H9 (cell line): ENCODE results near the gene MXRA7. TPM values are rescaled to one million over a fixed set of nuclear protein-coding genes. Genes with fewer than 3 reads are reported as not detected.

Experiments
- DNase-seq: peaks from one replicate; pipeline ENCODE4 v3.0.0-alpha.2; 2017
- H2AFZ ChIP-seq: one replicate; pipeline ENCODE4 v1.6.1; 2013; ENCODE audit warnings: mild to moderate bottlenecking, low read length, control low read depth, moderate library complexity
- H2AK5ac ChIP-seq: 2 replicates; pipeline ENCODE4 v1.6.1; 2013; ENCODE audit warnings: low read length, control low read depth, mixed read lengths; ENCODE audit not compliant: insufficient read length
- H2BK120ac ChIP-seq: one replicate; pipeline ENCODE4 v1.6.1; 2013; ENCODE audit warnings: low read depth, mild to moderate bottlenecking, low read length, control low read depth, inconsistent platforms; ENCODE audit not compliant: poor library complexity, severe bottlenecking
- H2BK12ac ChIP-seq: 2 replicates; pipeline ENCODE4 v1.6.1; 2013; ENCODE audit warnings: low read length, control low read depth, mixed read lengths, low read depth; ENCODE audit not compliant: insufficient read length
- H2BK15ac ChIP-seq: 2 replicates; pipeline ENCODE4 v1.6.1; 2013; ENCODE audit warnings: low read depth, low read length, control low read depth
- H2BK20ac ChIP-seq: one replicate; pipeline ENCODE4 v1.6.1; 2013; ENCODE audit warnings: low read depth, mild to moderate bottlenecking, low read length, control low read depth, inconsistent platforms; ENCODE audit not compliant: poor library complexity, severe bottlenecking
- H2BK5ac ChIP-seq: 2 replicates; pipeline ENCODE4 v1.6.1; 2013; ENCODE audit warnings: low read length, control low read depth, mixed read lengths; ENCODE audit not compliant: insufficient read length
- H3K14ac ChIP-seq: 2 replicates; pipeline ENCODE4 v1.6.1; 2013; ENCODE audit warnings: low read length, control low read depth; ENCODE audit not compliant: insufficient read depth
- H3K18ac ChIP-seq: 2 replicates; pipeline ENCODE4 v1.6.1; 2013; ENCODE audit warnings: low read depth, mild to moderate bottlenecking, mixed read lengths, low read length, control low read depth; ENCODE audit not compliant: insufficient read length
- H3K23ac ChIP-seq: 2 replicates; pipeline ENCODE4 v1.6.1; 2013; ENCODE audit warnings: low read length, control low read depth, mixed read lengths, low read depth; ENCODE audit not compliant: insufficient read length
- H3K23me2 ChIP-seq: 2 replicates; pipeline ENCODE4 v1.6.1; 2013; ENCODE audit warnings: low read depth, mild to moderate bottlenecking, mixed read lengths, low read length, control low read depth; ENCODE audit not compliant: insufficient read length, poor library complexity, severe bottlenecking
- H3K27ac ChIP-seq: 2 replicates; pipeline ENCODE4 v1.5.1; 2013; ENCODE audit warnings: low read length, control low read depth, mixed read lengths, low read depth; ENCODE audit not compliant: insufficient read length
- H3K27me3 ChIP-seq: 2 replicates; pipeline ENCODE4 v1.6.1; 2013; ENCODE audit warnings: low read length, control low read depth, inconsistent platforms; ENCODE audit not compliant: insufficient read depth
- H3K4ac ChIP-seq: 2 replicates; pipeline ENCODE4 v1.6.1; 2013; ENCODE audit warnings: low read depth, mild to moderate bottlenecking, control low read depth, inconsistent platforms, low read length, moderate library complexity
- H3K4me1 ChIP-seq: 2 replicates; pipeline ENCODE4 v1.6.1; 2013; ENCODE audit warnings: low read length, control low read depth, inconsistent platforms; ENCODE audit not compliant: insufficient read depth
- H3K4me2 ChIP-seq: 2 replicates; pipeline ENCODE4 v1.6.1; 2013; ENCODE audit warnings: low read length, control low read depth, mixed read lengths; ENCODE audit not compliant: insufficient read length, insufficient read depth
- H3K56ac ChIP-seq: 2 replicates; pipeline ENCODE4 v1.6.1; 2013; ENCODE audit warnings: low read depth, mild to moderate bottlenecking, mixed read lengths, low read length, control low read depth; ENCODE audit not compliant: insufficient read length
- H3K79me1 ChIP-seq: 2 replicates; pipeline ENCODE4 v1.6.1; 2013; ENCODE audit warnings: low read depth, mild to moderate bottlenecking, moderate library complexity, low read length, control low read depth, inconsistent platforms; ENCODE audit not compliant: insufficient read depth, poor library complexity, severe bottlenecking
- H3K79me2 ChIP-seq: 2 replicates; pipeline ENCODE4 v1.6.1; 2013; ENCODE audit warnings: low read length, control low read depth, inconsistent platforms; ENCODE audit not compliant: insufficient read depth
- H3K9ac ChIP-seq: 2 replicates; pipeline ENCODE4 v1.6.1; 2013; ENCODE audit warnings: low read length, control low read depth, mixed read lengths; ENCODE audit not compliant: insufficient read length; ENCODE audit errors: extremely low read depth
- H3K9me3 ChIP-seq: one replicate; pipeline ENCODE4 v1.6.1; 2013; ENCODE audit warnings: low read depth, low read length, inconsistent platforms; ENCODE audit not compliant: control insufficient read depth
- H3T11ph ChIP-seq: one replicate; pipeline ENCODE4 v1.6.1; 2013; ENCODE audit warnings: mild to moderate bottlenecking, low read length, control low read depth, inconsistent platforms
- H4K20me1 ChIP-seq: one replicate; pipeline ENCODE4 v1.6.1; 2013; ENCODE audit not compliant: control insufficient read depth, insufficient read length, insufficient read depth
- H4K5ac ChIP-seq: 2 replicates; pipeline ENCODE4 v1.6.1; 2013; ENCODE audit warnings: low read depth, mild to moderate bottlenecking, mixed read lengths, low read length, control low read depth; ENCODE audit not compliant: insufficient read length
- H4K8ac ChIP-seq: replicated peaks from 2 replicates; pipeline ENCODE4 v1.6.1; 2013; ENCODE audit warnings: low read length, control low read depth, mixed read lengths, low read depth; ENCODE audit not compliant: insufficient read length
- H4K91ac ChIP-seq: 2 replicates; pipeline ENCODE4 v1.6.1; 2013; ENCODE audit warnings: low read depth, mild to moderate bottlenecking, moderate library complexity, mixed read lengths, low read length, control low read depth; ENCODE audit not compliant: insufficient read length
- H3K27ac Mint-ChIP-seq, 3 experiments: 2 replicates in 2 of 3; 3 replicates in 1 of 3; pipeline ENCODE4 v1.8.0; 2020 to 2021; ENCODE audit warnings: mixed read lengths in 3 of 3, mild to moderate bottlenecking in 1 of 3, moderate library complexity in 1 of 3
- H3K27me3 Mint-ChIP-seq: 2 replicates; pipeline ENCODE4 v1.8.0; 2021; ENCODE audit warnings: low read depth, mild to moderate bottlenecking, moderate library complexity, mixed read lengths
- H3K36me3 Mint-ChIP-seq, 3 experiments: 2 replicates in 2 of 3; 3 replicates in 1 of 3; pipeline ENCODE4 v1.8.0; 2020 to 2021; ENCODE audit warnings: low read depth in 3 of 3, mixed read lengths in 3 of 3; ENCODE audit not compliant: insufficient read depth in 1 of 3
- H3K4me1 Mint-ChIP-seq, 2 experiments: 2 replicates each; pipeline ENCODE4 v1.8.0; 2020; ENCODE audit warnings: mixed read lengths in 2 of 2
- H3K4me3 Mint-ChIP-seq, 2 experiments: 2 replicates in 1 of 2; 3 replicates in 1 of 2; pipeline ENCODE4 v1.8.0; 2020 to 2021; ENCODE audit warnings: mild to moderate bottlenecking in 2 of 2, mixed read lengths in 2 of 2, moderate library complexity in 1 of 2
- H3K9me3 Mint-ChIP-seq, 2 experiments: 2 replicates in 1 of 2; 3 replicates in 1 of 2; pipeline ENCODE4 v1.8.0; 2020; ENCODE audit warnings: mild to moderate bottlenecking in 2 of 2, mixed read lengths in 2 of 2, moderate library complexity in 1 of 2
- CTCF ChIP-seq: fragments of 200-600 bp; sonication (generic); conservative IDR thresholded peaks from 3 replicates; pipeline ENCODE4 v1.8.0; 2021; ENCODE audit warnings: antibody characterized with exemption, mild to moderate bottlenecking
- WGBS: extraction: QIAGEN DNeasy Blood & Tissue Kit; methylation state at CpG from one replicate; pipeline ENCODE4 v1.1.7; 2013; ENCODE audit warnings: missing lambda C conversion rate, low lambda C conversion rate, mixed read lengths; ENCODE audit not compliant: insufficient read length; ENCODE audit errors: extremely low coverage; 5-methylcytosine and 5-hydroxymethylcytosine counted together
- total RNA-seq: library from RNA; stranded (reverse); gene quantifications from 2 replicates; pipeline ENCODE4 v1.2.1, GENCODE V29; 2021

Gene MXRA7
- total RNA-seq, 1 experiment from 2014 or later = 28.2 TPM

- Histone ChIP-seq H3K4me2 (no peak overlapping the region), H2BK15ac (no peak overlapping the region), H2AK5ac (no peak overlapping the region), H3K79me2 (no peaks in the 10 kb centered on the region), H3K18ac (no peak overlapping the region), H4K20me1 (no peaks in the 10 kb centered on the region), H3K9ac (no peak overlapping the region), H3T11ph (no peak overlapping the region), H3K27me3 (no peaks in the 10 kb centered on the region), H3K14ac (no peak overlapping the region), H2BK5ac (no peak overlapping the region), H2BK20ac (no peak overlapping the region), H4K8ac (no peak overlapping the region), H3K23me2 (peaks cover 4% of the 10 kb centered on the region), H4K91ac (no peak overlapping the region), H3K4me1 (peaks cover 4% of the 10 kb centered on the region; the same call in 1 of the 2 replicates), H3K23ac (no peak overlapping the region), H3K4ac (no peak overlapping the region), H2BK120ac (no peak overlapping the region), H3K9me3 (no peaks in the 10 kb centered on the region), H2BK12ac (no peak overlapping the region), H4K5ac (no peak overlapping the region), H3K79me1 (no peaks in the 10 kb centered on the region), H2AFZ (no peak overlapping the region), H3K56ac (no peak overlapping the region), H3K27ac (no peak overlapping the region)
- no peaks in the 10 kb centered on the region; the same call in 1 of the 2 replicates for H3K27me3 Mint-ChIP-seq
- DNase-seq = no peak
- no peak overlapping the region for H3K4me3 Mint-ChIP-seq
- WGBS = no CpG with 5 or more reads among the region's 6 CpGs
- peaks cover 9 to 13% of the 10 kb centered on the region in 2 experiments for H3K4me1 Mint-ChIP-seq
- no peak overlapping the region for H3K27ac Mint-ChIP-seq
- TF ChIP-seq CTCF = no peak
- no peaks in the 10 kb centered on the region for H3K9me3 Mint-ChIP-seq
- no peaks in the 10 kb centered on the region; a peak in 1 of 7 replicates for H3K36me3 Mint-ChIP-seq
These were observed 34.1 kb downstream of the MXRA7 start for GRCh38 chr17:76676629-76677028.
